Choroid plexus epithelial cell (primary cell): ENCODE measurements around the gene ST7L.
A peak's percentile ranks its signal among the peaks of the same experiment; 100 is the strongest.

ENCODE experiments used
- DNase-seq: peaks from one replicate; pipeline ENCODE4 v3.0.0-alpha.2; 2010; ENCODE audit warnings: low read depth
- H3K4me3 ChIP-seq: 2 replicates; pipeline ENCODE4 v1.5.1; 2011; ENCODE audit warnings: low read depth, mild to moderate bottlenecking, control low read depth, low read length, moderate library complexity
- TF ChIP-seq, protein P1 (sequence below): conservative IDR thresholded peaks from 2 replicates; pipeline ENCODE4 v1.5.1; 2011; ENCODE audit warnings: low read depth, mild to moderate bottlenecking, control low read depth, inconsistent platforms, low read length, moderate library complexity

The ST7L gene

DNA sequence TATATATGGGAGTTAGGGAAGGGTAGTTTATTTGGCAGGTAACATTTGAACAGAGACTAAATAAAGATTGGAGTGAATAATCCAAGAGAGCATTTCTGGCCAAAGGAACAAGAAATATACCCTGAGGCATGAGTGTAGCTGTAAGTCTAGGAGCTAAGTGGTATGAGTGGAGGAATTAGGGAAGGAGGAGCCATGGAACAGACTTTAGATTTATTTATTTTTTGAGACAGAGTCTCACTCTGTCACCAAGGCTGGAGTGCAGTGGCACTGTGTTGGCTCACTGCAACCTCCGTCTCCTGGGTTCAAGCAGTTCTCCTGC, 19.1 kb upstream of the ST7L start:
- TF ChIP-seq, protein P1, sequence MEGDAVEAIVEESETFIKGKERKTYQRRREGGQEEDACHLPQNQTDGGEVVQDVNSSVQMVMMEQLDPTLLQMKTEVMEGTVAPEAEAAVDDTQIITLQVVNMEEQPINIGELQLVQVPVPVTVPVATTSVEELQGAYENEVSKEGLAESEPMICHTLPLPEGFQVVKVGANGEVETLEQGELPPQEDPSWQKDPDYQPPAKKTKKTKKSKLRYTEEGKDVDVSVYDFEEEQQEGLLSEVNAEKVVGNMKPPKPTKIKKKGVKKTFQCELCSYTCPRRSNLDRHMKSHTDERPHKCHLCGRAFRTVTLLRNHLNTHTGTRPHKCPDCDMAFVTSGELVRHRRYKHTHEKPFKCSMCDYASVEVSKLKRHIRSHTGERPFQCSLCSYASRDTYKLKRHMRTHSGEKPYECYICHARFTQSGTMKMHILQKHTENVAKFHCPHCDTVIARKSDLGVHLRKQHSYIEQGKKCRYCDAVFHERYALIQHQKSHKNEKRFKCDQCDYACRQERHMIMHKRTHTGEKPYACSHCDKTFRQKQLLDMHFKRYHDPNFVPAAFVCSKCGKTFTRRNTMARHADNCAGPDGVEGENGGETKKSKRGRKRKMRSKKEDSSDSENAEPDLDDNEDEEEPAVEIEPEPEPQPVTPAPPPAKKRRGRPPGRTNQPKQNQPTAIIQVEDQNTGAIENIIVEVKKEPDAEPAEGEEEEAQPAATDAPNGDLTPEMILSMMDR, result no peak
- no peak overlapping the region for H3K4me3 ChIP-seq
- DNase-seq, result no peak

DNA sequence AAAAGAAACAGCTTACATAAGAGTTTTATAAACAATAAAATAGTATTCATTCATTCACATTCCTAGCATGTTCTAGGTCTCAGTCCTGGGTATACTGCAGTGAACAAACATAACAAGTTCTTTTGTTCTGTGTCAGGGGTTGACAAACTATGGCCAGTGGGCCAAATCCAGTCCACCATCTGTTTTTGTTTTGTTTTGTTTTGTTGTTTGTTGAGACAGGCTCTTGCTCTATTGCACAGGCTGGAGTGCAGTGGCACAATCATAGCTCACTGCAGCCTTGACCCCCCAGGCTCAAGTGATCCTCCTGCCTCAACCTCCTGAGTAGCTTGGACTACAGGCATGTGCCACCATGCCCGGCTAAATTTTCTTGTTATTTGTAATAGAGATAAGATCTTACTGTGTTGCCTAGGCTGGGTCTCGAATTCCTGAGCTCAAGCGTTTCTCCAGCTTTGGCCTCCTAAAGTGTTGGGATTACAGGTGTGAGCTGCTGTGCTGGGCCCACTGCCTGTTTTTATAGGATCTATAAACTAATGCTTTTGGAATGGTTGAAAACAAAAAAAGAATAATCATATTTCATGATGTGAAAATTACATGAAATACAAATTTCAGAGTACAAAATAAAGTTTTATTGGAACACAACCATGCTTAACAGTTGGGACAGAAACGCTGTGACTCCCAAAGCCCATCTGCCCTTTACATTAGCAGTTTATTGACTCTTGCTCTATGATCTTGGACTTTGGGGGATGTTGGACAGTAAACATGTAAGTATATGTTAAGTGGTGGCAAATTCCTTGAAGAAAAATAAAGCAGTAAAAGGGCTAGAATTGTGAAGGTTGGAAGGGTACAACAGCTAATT, 18.5 kb upstream of the ST7L start:
- no peak overlapping the region for H3K4me3 ChIP-seq
- TF ChIP-seq, protein P1, result no peak
- peak; percentile 42 for DNase-seq

DNA sequence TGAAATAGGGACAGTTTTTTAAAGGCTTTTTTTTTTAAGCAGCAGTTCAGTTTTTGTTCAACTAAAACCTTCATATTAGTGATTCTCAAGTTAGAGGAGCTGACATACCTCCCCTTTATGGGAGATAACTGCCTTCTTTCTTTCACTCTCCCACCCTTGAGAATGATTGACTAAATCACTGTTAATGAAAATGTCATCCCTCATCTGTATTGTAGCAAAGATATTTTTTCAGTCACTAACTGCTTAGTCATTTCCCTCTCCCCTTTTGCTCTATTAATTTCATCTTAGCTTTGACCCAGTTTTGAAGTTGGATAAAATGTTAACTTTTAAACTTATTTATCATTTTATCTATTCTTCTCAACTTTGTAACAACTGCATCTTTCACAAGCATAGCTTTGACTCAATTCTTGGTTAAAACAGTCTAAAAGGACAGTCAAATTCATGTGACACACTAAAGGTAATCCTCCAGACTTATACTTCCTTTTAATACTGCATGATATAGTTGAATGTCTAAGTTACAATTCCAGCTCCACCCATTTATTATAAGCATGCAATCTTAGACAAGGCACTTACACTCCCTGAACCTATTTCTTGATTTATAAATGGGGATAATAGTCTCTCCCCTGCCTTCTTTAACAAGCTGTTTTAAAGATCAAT, 17.8 kb upstream of the ST7L start:
- DNase-seq, result no peak
- no peak overlapping the region for H3K4me3 ChIP-seq
- TF ChIP-seq, protein P1, result no peak

DNA sequence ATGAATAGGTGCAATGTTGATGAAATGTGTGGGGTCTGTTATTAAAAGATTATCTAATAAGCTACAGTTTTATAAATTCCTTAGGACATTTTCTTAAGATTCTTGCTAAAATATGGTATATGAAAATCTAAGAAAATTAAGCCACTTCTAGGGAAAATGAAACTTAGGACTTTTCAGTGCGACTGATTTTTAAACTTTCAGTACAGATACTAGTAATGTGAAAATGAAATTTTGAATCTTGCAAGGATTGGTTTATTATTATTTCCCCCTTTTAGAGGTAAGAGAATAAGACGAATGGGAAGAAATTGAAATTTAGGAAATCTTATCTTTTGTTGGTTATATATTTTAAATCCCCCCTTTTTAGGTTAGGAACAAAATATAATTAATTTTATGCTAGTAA, 17.1 kb upstream of the ST7L start:
- DNase-seq, result no peak
- H3K4me3 ChIP-seq, result no peak overlapping the region
- TF ChIP-seq, protein P1, result no peak

DNA sequence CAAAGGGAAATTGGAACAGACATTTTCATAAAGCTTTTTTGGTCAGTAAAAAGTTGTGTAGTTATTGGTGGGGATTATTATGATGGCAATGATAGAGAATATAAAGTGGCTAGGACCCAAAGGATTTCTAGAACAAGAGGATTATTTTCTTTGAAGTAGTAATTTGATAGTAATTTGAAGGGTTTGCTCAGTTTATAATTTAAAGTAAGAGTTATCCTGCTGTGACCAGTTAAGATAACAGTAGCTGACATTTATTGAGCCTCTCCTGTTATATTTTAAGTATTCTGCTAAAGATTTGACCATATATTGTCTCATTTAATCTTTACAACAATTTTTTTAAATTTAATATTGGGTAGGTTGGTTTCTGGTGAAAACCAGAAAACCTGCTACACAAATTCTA, 15.4 kb upstream of the ST7L start:
- no peak overlapping the region for H3K4me3 ChIP-seq
- TF ChIP-seq, protein P1, result no peak
- DNase-seq, result no peak

DNA sequence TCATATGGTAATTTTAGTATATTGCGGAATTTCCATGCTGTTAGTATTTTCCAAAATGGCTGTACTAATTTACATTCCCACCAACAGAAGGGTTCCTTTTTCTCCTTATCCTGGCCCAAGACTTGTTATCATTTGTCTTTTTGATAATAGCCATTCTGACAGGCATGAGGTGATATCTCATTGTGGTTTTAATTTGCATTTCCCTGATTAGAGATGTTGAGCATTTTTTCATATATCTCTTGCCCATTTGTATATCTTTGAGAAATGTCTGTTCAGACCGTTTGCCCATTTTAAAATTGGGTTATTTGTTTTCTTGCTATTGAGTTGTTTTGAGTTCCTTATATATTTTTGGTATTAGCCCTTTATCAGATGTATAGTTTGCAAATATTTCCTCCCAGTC, 14.7 kb upstream of the ST7L start:
- DNase-seq, result no peak

More for the DNA sequence above, 14.7 kb upstream of the ST7L start:
- TF ChIP-seq, protein P1, result no peak
- no peak overlapping the region for H3K4me3 ChIP-seq
